NB4 (cell line): ENCODE data around the gene MRGPRG.

Experiments
- DNase-seq: peaks from one replicate; pipeline ENCODE4 v3.0.0; 2010; ENCODE audit warnings: low read depth
- H3K4me3 ChIP-seq: one replicate; pipeline ENCODE4 v1.5.1; 2011; ENCODE audit warnings: mild to moderate bottlenecking, low read depth, low read length, moderate library complexity
- CTCF ChIP-seq: IDR thresholded peaks from one replicate; pipeline ENCODE4 v1.5.1; 2012; ENCODE audit warnings: low read depth, low read length
- MAX ChIP-seq: IDR thresholded peaks from 2 replicates; pipeline ENCODE4 v1.6.1; 2011; ENCODE audit warnings: low read depth, low read length
- MYC ChIP-seq: IDR thresholded peaks from 2 replicates; pipeline ENCODE4 v1.6.1; 2011; ENCODE audit warnings: low read depth, low read length
- POLR2A ChIP-seq: IDR thresholded peaks from 2 replicates; pipeline ENCODE4 v1.6.1; 2011; ENCODE audit warnings: mild to moderate bottlenecking; ENCODE audit not compliant: insufficient read length; ENCODE audit errors: extremely low read depth

MRGPRG gene

GRCh38 chr11:3222003-3222855 lies 3.6 kb upstream of the MRGPRG start:
- H3K4me3 ChIP-seq = no peak overlapping the region
- no peak for DNase-seq
- TF ChIP-seq MAX (no peak), CTCF (no peak), MYC (no peak), POLR2A (no peak)

GRCh38 chr11:3221408-3222002 lies 2.9 kb upstream of the MRGPRG start:
- no peak for TF ChIP-seq CTCF
- TF ChIP-seq POLR2A = no peak
- TF ChIP-seq MAX = no peak
- TF ChIP-seq MYC = no peak
- no peak for DNase-seq
- H3K4me3 ChIP-seq = no peak overlapping the region

- TF ChIP-seq MAX (no peak), MYC (no peak), CTCF (no peak), POLR2A (no peak)
- H3K4me3 ChIP-seq = no peak overlapping the region
- DNase-seq = no peak
These were observed 2.2 kb upstream of the MRGPRG start for GRCh38 chr11:3220521-3221407.

GRCh38 chr11:3220101-3220500 lies 1.5 kb upstream of the MRGPRG start:
- TF ChIP-seq MAX (no peak), MYC (no peak), CTCF (no peak), POLR2A (no peak)
- no peak overlapping the region for H3K4me3 ChIP-seq
- DNase-seq = no peak

GRCh38 chr11:3219281-3219892 lies 774 bp upstream of the MRGPRG start:
- TF ChIP-seq MYC = no peak
- no peak for TF ChIP-seq MAX
- TF ChIP-seq POLR2A = no peak
- TF ChIP-seq CTCF = no peak
- H3K4me3 ChIP-seq = no peak overlapping the region
- no peak for DNase-seq
